Subcutaneous adipose tissue (tissue), 4 donors: ENCODE results near the gene LRRC27. TPM values are rescaled to one million over a fixed set of nuclear protein-coding genes. Genes with fewer than 3 reads are reported as not detected.

Experiments used
- total RNA-seq, 4 donors: library from RNA; depleted of rRNA; stranded (reverse); fragments of >200 nt; gene quantifications; one replicate each; pipeline ENCODE4 v1.1.0, GENCODE V29; 2016
- TF ChIP-seq, protein P1 (sequence below): fragments of 450-650 bp; IDR thresholded peaks from one replicate; pipeline ENCODE4 v1.5.1; 2016; ENCODE audit warnings: low read depth, mild to moderate bottlenecking, control low read depth, antibody characterized with exemption, moderate library complexity

The LRRC27 gene
- total RNA-seq, 4 donors from 2014 or later = 7.7 to 11.6 (median 9.9) TPM

DNA sequence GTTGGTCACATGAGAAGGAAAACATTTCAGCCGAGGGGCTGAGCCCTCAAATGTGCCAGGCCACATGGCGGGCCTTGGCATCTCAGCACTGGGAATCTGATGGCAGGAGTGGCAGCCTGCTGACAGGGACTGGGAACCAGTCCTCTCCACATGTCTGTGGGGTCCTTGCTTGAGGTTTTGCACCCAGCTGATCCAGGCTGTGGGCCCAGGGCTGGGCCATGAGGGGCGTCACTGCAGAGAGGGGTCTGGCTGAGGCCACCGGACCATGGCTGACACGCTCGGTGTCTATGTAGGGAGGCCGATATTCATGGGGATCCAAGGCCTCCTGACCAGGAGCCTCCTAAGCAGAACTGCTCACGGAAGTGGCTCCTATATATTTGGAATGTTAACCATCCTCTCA, 34.0 kb downstream of the LRRC27 start:
- TF ChIP-seq, protein P1, sequence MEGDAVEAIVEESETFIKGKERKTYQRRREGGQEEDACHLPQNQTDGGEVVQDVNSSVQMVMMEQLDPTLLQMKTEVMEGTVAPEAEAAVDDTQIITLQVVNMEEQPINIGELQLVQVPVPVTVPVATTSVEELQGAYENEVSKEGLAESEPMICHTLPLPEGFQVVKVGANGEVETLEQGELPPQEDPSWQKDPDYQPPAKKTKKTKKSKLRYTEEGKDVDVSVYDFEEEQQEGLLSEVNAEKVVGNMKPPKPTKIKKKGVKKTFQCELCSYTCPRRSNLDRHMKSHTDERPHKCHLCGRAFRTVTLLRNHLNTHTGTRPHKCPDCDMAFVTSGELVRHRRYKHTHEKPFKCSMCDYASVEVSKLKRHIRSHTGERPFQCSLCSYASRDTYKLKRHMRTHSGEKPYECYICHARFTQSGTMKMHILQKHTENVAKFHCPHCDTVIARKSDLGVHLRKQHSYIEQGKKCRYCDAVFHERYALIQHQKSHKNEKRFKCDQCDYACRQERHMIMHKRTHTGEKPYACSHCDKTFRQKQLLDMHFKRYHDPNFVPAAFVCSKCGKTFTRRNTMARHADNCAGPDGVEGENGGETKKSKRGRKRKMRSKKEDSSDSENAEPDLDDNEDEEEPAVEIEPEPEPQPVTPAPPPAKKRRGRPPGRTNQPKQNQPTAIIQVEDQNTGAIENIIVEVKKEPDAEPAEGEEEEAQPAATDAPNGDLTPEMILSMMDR = no peak

DNA sequence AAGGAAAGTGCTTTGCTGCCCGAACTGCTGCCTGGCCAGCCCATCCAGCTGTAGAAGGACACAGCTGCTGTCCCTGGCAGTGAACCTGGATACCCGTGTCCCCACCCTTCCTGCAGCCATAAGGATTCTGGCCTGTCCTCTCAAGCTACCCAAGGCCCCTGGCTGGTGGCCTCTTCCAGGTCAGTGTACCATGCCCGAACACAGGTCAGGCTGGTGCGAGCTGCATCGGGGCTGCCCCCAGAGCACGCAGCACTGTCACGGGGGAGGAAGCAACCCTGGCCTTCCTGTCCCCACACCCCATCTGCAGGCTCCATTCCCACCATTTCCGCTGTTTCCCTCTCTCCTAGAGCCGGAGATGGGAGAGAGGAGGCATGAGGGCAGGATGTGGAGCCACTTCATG, 34.5 kb downstream of the LRRC27 start:
- TF ChIP-seq, protein P1 = no peak

DNA sequence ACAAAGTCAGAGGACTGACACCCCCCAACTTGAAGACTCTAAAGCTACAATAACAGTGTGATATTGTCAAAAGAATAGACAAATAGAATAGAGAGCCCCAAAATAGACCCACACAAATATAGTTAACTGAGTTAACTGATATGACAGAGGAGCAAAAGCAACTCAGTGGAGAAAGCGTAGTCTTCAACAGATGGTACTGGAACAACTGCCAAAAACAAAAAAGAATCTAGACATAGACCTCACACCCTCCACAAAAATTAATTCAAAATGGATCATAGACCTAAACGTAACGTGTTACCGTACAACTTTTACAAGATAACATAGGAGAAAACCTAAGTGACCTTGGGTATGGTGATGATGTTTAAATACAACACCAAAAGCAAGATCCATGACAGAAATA, 36.4 kb downstream of the LRRC27 start:
- TF ChIP-seq, protein P1 = no peak

DNA sequence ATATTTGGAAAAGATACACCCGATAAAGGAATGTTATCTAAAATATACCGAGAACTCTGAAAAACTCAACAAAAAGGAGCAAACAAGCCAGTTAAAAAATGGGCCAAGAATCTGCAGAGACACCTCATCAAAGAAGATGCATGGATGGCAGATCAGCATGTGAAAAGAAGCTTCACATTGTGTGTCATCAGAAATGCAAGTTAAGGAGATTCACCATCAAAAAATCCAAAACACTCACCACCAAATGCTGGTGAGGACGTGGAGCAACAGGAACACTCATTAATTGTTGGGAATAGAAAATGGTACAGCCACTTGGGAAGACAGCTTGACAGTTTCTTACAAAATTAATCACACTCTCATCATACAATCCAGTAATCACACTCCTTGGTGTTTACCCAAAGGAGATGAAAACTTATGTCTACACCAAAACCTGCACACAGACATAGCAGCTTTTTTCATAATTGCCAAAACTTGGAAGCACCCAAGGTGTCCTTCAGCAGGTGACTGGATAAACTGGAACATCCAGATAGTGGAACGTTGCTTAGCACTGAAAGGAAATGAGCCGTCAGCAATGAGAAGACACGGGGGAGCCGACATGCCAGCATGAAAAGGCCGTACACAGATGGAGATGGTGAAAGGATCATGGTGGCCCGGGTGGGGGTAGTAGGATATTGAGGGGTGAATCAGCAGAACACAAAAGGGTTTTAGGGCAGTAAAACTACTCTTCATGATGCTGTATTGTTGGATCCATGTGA, 37.1 kb downstream of the LRRC27 start:
- TF ChIP-seq, protein P1 = no peak

DNA sequence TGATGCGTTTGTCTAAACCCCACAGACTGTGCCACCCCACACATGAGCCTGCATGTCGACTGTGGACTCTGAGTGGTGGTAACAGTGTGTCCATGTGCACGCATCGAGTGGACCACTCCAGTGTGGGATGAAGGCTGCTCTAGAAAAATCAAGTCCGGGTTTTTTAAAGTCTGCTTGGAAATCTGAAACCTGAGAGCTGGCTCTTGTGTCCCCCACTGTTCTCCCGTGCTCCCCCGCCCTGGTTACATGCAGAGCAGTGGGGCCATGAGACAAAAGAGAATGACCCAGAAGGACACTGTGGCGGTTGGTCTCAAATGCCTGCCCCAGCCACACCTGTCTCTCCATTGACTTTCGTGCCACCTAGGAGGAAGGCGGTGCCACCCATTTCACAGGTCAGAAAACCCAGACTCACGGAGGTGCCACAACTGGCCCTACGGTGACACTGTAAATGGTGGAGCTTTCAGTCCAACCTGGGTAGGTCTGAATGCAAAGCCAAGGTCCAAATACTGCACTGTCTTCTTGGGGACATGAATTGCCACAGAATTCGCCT, 37.7 kb downstream of the LRRC27 start:
- TF ChIP-seq, protein P1 = no peak

DNA sequence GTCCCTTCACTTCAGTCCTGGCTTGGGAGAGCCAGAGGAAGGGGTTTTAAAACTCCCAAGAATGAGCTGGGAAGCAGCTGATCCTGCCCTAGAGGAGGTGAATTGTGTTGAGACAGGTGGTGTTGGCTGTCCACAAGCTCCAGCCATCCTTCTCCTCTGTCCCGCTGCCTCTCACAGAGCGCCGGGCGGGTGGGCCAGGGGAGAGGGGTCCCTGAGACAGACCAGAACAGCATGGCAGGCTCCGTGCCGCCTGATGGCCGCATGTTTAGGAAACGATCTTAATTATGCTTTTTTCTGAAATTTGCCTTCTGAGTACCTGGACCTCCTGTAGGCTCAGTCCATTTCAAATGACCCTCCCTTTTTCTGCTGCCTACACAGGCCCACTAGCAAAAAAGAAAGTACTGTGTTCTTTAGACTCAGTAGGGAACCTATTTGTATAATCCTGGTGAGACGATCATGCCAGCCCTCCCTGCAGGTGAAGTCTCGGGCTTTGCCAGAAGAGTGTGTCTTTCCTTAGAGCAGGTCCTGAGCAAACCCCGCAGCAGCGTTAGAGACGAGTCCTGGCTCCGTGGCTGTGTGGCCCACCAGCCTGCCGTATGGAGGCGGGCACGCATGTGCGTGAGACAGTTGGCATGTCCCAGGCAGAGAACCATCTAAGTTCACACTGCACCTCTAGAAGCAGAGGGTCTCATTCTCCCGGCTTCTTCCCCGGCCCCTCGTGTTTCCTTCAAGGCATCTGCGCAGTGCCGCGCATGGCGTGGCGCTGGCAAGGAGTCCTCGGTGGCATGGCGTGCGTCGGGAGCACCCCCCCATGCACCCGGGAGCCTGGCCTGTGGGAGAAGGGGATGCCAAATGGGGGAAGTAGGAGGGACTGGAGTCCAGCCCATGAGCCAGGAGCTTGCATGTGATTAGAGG, 38.7 kb downstream of the LRRC27 start:
- TF ChIP-seq, protein P1 = no peak

DNA sequence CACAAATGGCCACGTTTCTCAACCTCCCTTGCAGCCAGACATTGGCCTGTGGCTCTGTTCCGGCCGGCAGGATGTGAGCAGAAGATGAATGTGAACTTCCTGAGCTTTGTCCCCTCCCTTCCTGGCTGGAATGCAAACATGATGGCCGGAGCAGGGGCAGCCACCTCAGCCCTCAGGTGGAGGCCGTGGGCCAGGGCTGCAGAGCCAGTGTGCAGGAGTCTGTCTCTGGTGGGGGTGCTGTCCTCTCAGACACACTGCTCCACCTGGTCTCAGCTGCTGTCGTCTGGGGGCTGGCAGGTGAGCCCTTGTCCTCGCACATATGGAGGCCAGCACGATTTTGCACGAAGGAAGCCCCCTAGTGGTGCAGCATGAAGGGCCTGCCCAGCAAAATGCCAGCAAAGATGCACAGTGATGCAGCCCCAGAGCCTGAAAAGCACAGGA, 39.7 kb downstream of the LRRC27 start:
- TF ChIP-seq, protein P1 = no peak
